Adrenal gland (tissue), 12 donors: ENCODE data around the gene DPP7. TPM values are rescaled to one million over a fixed set of nuclear protein-coding genes. Genes with fewer than 3 reads are reported as not detected.

Source experiments
- DNase-seq, 7 donors: peaks; one replicate each; pipeline ENCODE4 v3.0.0-alpha.2; 2019 to 2020
- H3K27ac ChIP-seq, 5 donors: fragments of 200-600 bp; sonication (generic) in 4 of 5; 1 replicate in 3 of 5; 2 replicates in 2 of 5; pipeline versions ENCODE4 v1.5.1 to v1.8.0; 2016 to 2020; ENCODE audit warnings: mild to moderate bottlenecking in 1 of 5
- H3K27me3 ChIP-seq: fragments of 200-600 bp; 2 replicates; pipeline ENCODE4 v1.8.0; 2021
- H3K36me3 ChIP-seq, 2 donors: fragments of 200-600 bp; replicated peaks in 1 of 2; 1 replicate in 1 of 2; 2 replicates in 1 of 2; pipeline versions ENCODE4 v1.5.1 to v1.8.0; 2018 to 2022
- H3K4me1 ChIP-seq, 2 donors: fragments of 200-600 bp; replicated peaks in 1 of 2; 1 replicate in 1 of 2; 2 replicates in 1 of 2; pipeline versions ENCODE4 v1.5.1 to v1.8.0; 2018 to 2021
- H3K4me3 ChIP-seq, 4 donors: fragments of 200-600 bp; sonication (generic) in 3 of 4; one replicate each; pipeline ENCODE4 v1.5.1; 2016 to 2018
- H3K9me3 ChIP-seq, 3 donors: fragments of 200-600 bp; sonication (generic) in 1 of 3; replicated peaks in 1 of 3; 1 replicate in 2 of 3; 2 replicates in 1 of 3; pipeline versions ENCODE4 v1.5.1 to v1.8.0; 2016 to 2021
- CTCF ChIP-seq, 6 experiments: fragments of 450-650 bp in 4 of 6; fragments of 200-600 bp in 2 of 6; sonication (generic) in 1 of 6; IDR thresholded peaks; 1 replicate in 5 of 6; 2 replicates in 1 of 6; pipeline versions ENCODE4 v1.5.1 to v1.8.0; 2016 to 2021; ENCODE audit warnings: antibody characterized with exemption in 6 of 6, mild to moderate bottlenecking in 2 of 6, moderate library complexity in 1 of 6
- POLR2A ChIP-seq, 2 donors: fragments of 450-650 bp; IDR thresholded peaks; one replicate each; pipeline ENCODE4 v1.6.1; 2017; ENCODE audit warnings: antibody characterized with exemption in 2 of 2, mild to moderate bottlenecking in 2 of 2, moderate library complexity in 1 of 2
- WGBS, 4 donors: extraction: QIAGEN DNeasy Blood & Tissue Kit in 2 of 4; methylation state at CpG; one replicate each; pipeline versions ENCODE4 v1.1.5 to v1.1.7; 2013 to 2017; 5-methylcytosine and 5-hydroxymethylcytosine counted together
- intact Hi-C, 2 donors: fragments of 100-400 bp; cut with DNase I; formaldehyde crosslinking; loops; one replicate each; pipeline versions ENCODE4 v1.14.1 to v1.15.0; 2022 to 2023
- polyA plus RNA-seq, 3 donors: library from polyadenylated mRNA; stranded (reverse); fragments of 200-250 nt in 2 of 3; fragments of 350-450 nt in 1 of 3; fragmentation: Illumina TruSeq in 1 of 3; extraction: RNeasy Lipid Tissue Mini Kit (QIAGEN cat#74804) in 1 of 3; gene quantifications; one replicate each; pipeline ENCODE4 v1.2.3, GENCODE V29; 2013 to 2014
- total RNA-seq, 9 donors: library from RNA; depleted of rRNA in 4 of 9; stranded (reverse); fragments of >200 nt in 4 of 9; fragments of 120-200 nt in 1 of 9; fragmentation: NEBNext Ultra II Directional in 1 of 9; extraction: Animal tissue kit (Norgen Biotek cat#: 25700) in 1 of 9; gene quantifications; one replicate each; pipeline versions ENCODE4 v1.1.0 to v1.2.4, GENCODE V29; 2013 to 2023
- donor health status: healthy with polysubstance abuse.
- donor health status: Bipolar disorder and iron deficiency.
- donor health status: DM: yes; HTN: yes; CAD: no.
- donor health status: DM: no; HTN: no; CAD: no.
- donor health status: DM: no; HTN: no; CAD: no.
- donor health status: DM: yes; HTN: yes; CAD: no.

DPP7 gene
- total and polyA plus RNA-seq, 12 donors = 52.6 to 1,938 (median 237) TPM

GRCh38 chr9:137083394-137084004 is 31.0 kb downstream of the DPP7 start:
- Histone ChIP-seq H3K4me3 (no peak overlapping the region), H3K27me3 (no peaks in the 10 kb centered on the region), H3K27ac (peak overlapping the region; percentile 64 to 91 (median 89)), H3K9me3 (no peaks in the 10 kb centered on the region), H3K36me3 (peaks cover 0 to 37% of the 10 kb centered on the region in 2 donors), H3K4me1 (peaks cover 25 to 45% of the 10 kb centered on the region in 2 donors)
- intact Hi-C loops = no loop called here
- 45 to 58% (median 51%) methylated on average over 11 to 12 of the region's 12 CpGs for WGBS, 4 donors
- TF ChIP-seq POLR2A (IDR thresholded peaks at IDR 0.05) (peak in 1 of 2 donors; percentile 85), CTCF (IDR thresholded peaks at IDR 0.05) (no peak)
- peak; percentile 85 to 96 (median 94) for DNase-seq

GRCh38 chr9:137082925-137083290 is 31.6 kb downstream of the DPP7 start:
- Histone ChIP-seq H3K36me3 (peaks cover 0 to 37% of the 10 kb centered on the region in 2 donors), H3K27me3 (no peaks in the 10 kb centered on the region), H3K4me3 (no peak overlapping the region), H3K27ac (peak overlapping the region in 4 of 5 donors; percentile 16 to 91 (median 90)), H3K9me3 (no peaks in the 10 kb centered on the region), H3K4me1 (peaks cover 31 to 47% of the 10 kb centered on the region in 2 donors)
- no peak for DNase-seq
- WGBS, 4 donors = 69 to 81% (median 79%) methylated on average over 6 to 8 of the region's 8 CpGs
- TF ChIP-seq CTCF (IDR thresholded peaks at IDR 0.05) (no peak), POLR2A (IDR thresholded peaks at IDR 0.05) (no peak)
- intact Hi-C loops = no loop called here

GRCh38 chr9:137082222-137082924 is 32.2 kb downstream of the DPP7 start:
- no peak overlapping the region for H3K4me3 ChIP-seq
- WGBS, 4 donors = 92 to 100% (median 96%) methylated on average over 3 to 16 of the region's 16 CpGs
- TF ChIP-seq CTCF (IDR thresholded peaks at IDR 0.05) = no peak
- no peak for TF ChIP-seq POLR2A (IDR thresholded peaks at IDR 0.05)
- no peaks in the 10 kb centered on the region for H3K27me3 ChIP-seq
- H3K4me1 ChIP-seq = peaks cover 28 to 43% of the 10 kb centered on the region in 2 donors
- H3K27ac ChIP-seq = peak overlapping the region in 3 of 5 donors; percentile 89 to 91 (median 91)
- intact Hi-C loops = no loop called here
- H3K9me3 ChIP-seq = no peaks in the 10 kb centered on the region
- DNase-seq = no peak
- peaks cover 0 to 37% of the 10 kb centered on the region in 2 donors for H3K36me3 ChIP-seq

GRCh38 chr9:137080260-137081122 is 34.0 kb downstream of the DPP7 start:
- Histone ChIP-seq H3K27me3 (no peaks in the 10 kb centered on the region), H3K4me3 (no peak overlapping the region), H3K36me3 (peaks cover 0 to 37% of the 10 kb centered on the region in 2 donors), H3K27ac (no peak overlapping the region), H3K9me3 (no peaks in the 10 kb centered on the region), H3K4me1 (peaks cover 21 to 35% of the 10 kb centered on the region in 2 donors)
- TF ChIP-seq POLR2A (IDR thresholded peaks at IDR 0.05) (no peak), CTCF (IDR thresholded peaks at IDR 0.05) (no peak)
- no peak for DNase-seq
- intact Hi-C loops = no loop called here
- 72 to 94% (median 93%) methylated on average over 5 to 24 of the region's 24 CpGs for WGBS, 4 donors
